Neural crest cell (in vitro differentiated cells): Measurements from ENCODE around the gene ATP2B1. TPM values are rescaled to one million over a fixed set of nuclear protein-coding genes. Genes with fewer than 3 reads are reported as not detected.

Source experiments
- DNase-seq: peaks from one replicate; pipeline ENCODE4 v3.0.0; 2021; ENCODE audit warnings: low read depth, mixed read lengths, low spot score
- H3K27ac Mint-ChIP-seq: one replicate; pipeline ENCODE4 v1.8.0; 2021; ENCODE audit warnings: mild to moderate bottlenecking, mixed read lengths; ENCODE audit not compliant: unreplicated experiment
- H3K27me3 Mint-ChIP-seq: 2 replicates; pipeline ENCODE4 v1.8.0; 2021; ENCODE audit warnings: low read depth, mild to moderate bottlenecking, mixed read lengths
- H3K36me3 Mint-ChIP-seq: 2 replicates; pipeline ENCODE4 v1.8.0; 2021; ENCODE audit warnings: low read depth, mild to moderate bottlenecking, mixed read lengths
- H3K4me1 Mint-ChIP-seq: 2 replicates; pipeline ENCODE4 v1.8.0; 2021; ENCODE audit warnings: mixed read lengths
- H3K4me3 Mint-ChIP-seq: one replicate; pipeline ENCODE4 v1.8.0; 2021; ENCODE audit warnings: mild to moderate bottlenecking, mixed read lengths
- H3K9me3 Mint-ChIP-seq: 2 replicates; pipeline ENCODE4 v1.8.0; 2021; ENCODE audit warnings: mixed read lengths
- total RNA-seq: library from RNA; stranded (reverse); gene quantifications from 2 replicates; pipeline ENCODE4 v1.2.1, GENCODE V29; 2021
- TF ChIP-seq, protein P1 (sequence below): fragments of 200-600 bp; sonication (generic); conservative IDR thresholded peaks from 2 replicates; pipeline ENCODE4 v1.5.0; 2021; ENCODE audit warnings: antibody characterized with exemption, mild to moderate bottlenecking

Gene ATP2B1
- total RNA-seq, 1 donor from 2014 or later, result 50.8 TPM

DNA sequence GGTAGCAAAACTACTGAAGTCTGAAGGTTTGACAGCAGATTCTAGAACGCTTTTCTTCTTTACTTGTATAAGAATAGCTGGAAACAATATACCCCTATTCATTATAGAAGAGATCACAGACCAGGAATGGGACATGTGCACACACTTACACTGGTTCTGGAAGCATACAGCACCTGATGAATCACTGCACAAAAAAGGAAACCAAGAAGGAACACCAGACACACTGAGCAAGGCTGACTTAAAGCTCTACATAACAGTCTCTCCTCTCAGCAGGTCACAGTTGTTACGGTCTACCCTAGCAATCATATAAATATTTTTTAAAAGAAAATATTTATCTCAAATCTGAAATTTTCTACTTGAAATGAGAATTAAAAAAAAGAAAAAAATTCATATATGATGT is 13.5 kb downstream of the ATP2B1 start:
- Mint-ChIP-seq H3K27me3 (no peaks in the 10 kb centered on the region), H3K36me3 (no peaks in the 10 kb centered on the region), H3K4me1 (peaks cover 20% of the 10 kb centered on the region), H3K27ac (no peak overlapping the region), H3K9me3 (no peaks in the 10 kb centered on the region), H3K4me3 (no peak overlapping the region)
- TF ChIP-seq, protein P1, sequence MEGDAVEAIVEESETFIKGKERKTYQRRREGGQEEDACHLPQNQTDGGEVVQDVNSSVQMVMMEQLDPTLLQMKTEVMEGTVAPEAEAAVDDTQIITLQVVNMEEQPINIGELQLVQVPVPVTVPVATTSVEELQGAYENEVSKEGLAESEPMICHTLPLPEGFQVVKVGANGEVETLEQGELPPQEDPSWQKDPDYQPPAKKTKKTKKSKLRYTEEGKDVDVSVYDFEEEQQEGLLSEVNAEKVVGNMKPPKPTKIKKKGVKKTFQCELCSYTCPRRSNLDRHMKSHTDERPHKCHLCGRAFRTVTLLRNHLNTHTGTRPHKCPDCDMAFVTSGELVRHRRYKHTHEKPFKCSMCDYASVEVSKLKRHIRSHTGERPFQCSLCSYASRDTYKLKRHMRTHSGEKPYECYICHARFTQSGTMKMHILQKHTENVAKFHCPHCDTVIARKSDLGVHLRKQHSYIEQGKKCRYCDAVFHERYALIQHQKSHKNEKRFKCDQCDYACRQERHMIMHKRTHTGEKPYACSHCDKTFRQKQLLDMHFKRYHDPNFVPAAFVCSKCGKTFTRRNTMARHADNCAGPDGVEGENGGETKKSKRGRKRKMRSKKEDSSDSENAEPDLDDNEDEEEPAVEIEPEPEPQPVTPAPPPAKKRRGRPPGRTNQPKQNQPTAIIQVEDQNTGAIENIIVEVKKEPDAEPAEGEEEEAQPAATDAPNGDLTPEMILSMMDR, result no peak
- no peak for DNase-seq

DNA sequence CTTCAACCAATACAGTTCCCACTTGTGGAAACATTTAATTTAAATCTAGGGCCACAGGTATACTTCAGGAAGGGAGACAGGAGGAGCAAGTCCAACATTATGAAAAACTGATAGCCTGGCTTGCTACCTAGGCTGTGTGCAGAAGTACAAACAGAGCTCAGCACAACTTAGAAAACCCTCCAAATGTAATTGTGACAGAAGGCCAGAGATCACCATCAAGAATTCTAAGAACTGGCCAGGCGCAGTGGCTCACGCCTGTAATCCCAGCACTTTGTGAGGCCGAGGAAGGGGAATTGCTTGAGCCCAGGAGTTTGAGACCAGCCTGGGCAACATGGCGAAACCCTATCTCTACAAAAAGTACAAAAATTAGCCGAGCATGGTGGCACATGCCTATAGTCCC is 14.1 kb downstream of the ATP2B1 start:
- H3K36me3 Mint-ChIP-seq, result no peaks in the 10 kb centered on the region
- no peak overlapping the region for H3K4me3 Mint-ChIP-seq
- no peak overlapping the region for H3K27ac Mint-ChIP-seq
- H3K27me3 Mint-ChIP-seq, result no peaks in the 10 kb centered on the region
- TF ChIP-seq, protein P1, result no peak
- DNase-seq, result no peak
- H3K9me3 Mint-ChIP-seq, result no peaks in the 10 kb centered on the region
- peaks cover 20% of the 10 kb centered on the region for H3K4me1 Mint-ChIP-seq

DNA sequence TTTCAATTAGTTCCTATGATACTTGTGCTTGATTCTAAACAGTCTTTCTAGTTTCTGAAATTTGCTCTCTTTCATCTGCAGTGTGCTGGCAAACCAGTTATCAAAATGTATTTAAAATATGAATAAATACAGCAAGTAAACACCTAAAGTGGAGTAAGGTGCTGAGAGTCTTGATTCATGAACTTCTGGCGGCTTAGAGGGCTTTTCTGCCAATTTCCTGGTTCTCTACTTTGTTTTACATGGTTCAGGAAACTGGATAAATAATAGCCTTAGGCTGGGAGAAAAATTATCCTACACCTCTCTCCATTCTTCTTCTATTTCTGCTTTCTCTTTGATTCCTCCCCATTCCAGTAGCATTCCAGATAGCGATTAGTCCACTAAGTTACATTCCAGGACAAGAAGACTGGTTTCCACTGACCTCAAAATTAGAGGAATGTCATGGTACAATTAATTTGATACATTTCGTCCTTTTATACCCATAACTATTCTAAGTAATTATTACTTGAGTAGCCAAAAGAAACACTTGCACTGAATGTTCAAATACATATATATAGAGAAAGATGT is 14.9 kb downstream of the ATP2B1 start:
- Mint-ChIP-seq H3K4me1 (peaks cover 20% of the 10 kb centered on the region), H3K4me3 (no peak overlapping the region), H3K27me3 (no peaks in the 10 kb centered on the region), H3K36me3 (no peaks in the 10 kb centered on the region), H3K9me3 (no peaks in the 10 kb centered on the region), H3K27ac (no peak overlapping the region)
- no peak for DNase-seq
- TF ChIP-seq, protein P1, result no peak

DNA sequence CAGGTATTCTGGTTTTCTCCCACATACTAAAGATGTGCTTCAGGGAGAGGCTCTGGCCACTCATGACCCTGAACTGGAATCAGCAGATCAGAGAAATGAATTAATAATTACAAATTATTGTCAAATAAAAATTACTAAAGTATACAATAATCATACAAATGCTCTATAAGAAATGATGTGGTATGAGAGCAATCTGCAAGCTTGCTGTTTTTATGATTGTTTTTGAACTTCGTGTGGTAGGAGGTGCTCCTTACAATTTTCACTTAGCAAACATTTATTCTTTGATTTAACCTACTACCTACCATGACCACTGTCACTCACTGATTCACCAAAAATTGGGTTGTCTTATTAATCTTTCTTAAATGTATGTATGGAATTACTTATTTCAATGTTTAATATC is 16.2 kb downstream of the ATP2B1 start:
- Mint-ChIP-seq H3K27me3 (no peaks in the 10 kb centered on the region), H3K27ac (no peak overlapping the region), H3K36me3 (no peaks in the 10 kb centered on the region), H3K4me1 (peaks cover 20% of the 10 kb centered on the region), H3K4me3 (no peak overlapping the region), H3K9me3 (no peaks in the 10 kb centered on the region)
- no peak for DNase-seq
- TF ChIP-seq, protein P1, result no peak

DNA sequence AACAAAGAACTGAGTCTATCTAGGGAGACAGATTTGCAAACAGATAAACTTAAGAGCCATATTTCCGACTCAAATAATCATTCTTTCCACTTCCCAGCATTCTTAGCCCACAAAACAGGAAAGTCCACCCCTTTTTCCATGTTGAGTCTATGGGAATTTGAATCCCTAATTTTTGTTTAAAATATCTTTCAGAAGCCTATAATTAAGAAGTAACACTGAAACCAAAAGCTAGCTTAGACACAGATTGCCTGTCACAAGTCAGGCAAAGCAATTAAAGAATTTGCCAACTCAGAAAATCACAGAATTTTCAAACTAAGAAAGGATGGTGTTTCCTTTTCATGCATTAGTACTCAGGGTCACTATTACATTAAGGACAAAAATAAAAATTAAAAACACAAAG is 17.0 kb downstream of the ATP2B1 start:
- Mint-ChIP-seq H3K4me3 (no peak overlapping the region), H3K9me3 (no peaks in the 10 kb centered on the region), H3K4me1 (peaks cover 15% of the 10 kb centered on the region), H3K36me3 (no peaks in the 10 kb centered on the region), H3K27me3 (no peaks in the 10 kb centered on the region), H3K27ac (no peak overlapping the region)
- TF ChIP-seq, protein P1, result no peak
- DNase-seq, result no peak
